PC-9 (cell line): ENCODE data around the gene MYO6. TPM values are rescaled to one million over a fixed set of nuclear protein-coding genes. Genes with fewer than 3 reads are reported as not detected.

Experiments
- BruUV-seq: library from RNA; stranded (reverse); fragments of 400-500 nt; replicated peaks from 2 replicates; lab custom pipeline; 2021; lab: Mats Ljungman, UMichigan
- CTCF ChIA-PET: fragments of 300-600 bp; sonication (Branson Sonifier 250); formaldehyde crosslinking; loops from one replicate; lab custom pipeline; 2022; ENCODE audit warnings: antibody characterized with exemption; lab: Charles Lee
- POLR2A ChIA-PET: fragments of 300-600 bp; sonication (Branson Sonifier 250); formaldehyde crosslinking; loops from one replicate; lab custom pipeline; 2022; ENCODE audit warnings: antibody characterized with exemption; ENCODE audit not compliant: unreplicated experiment; lab: Charles Lee
- DNase-seq, 2 experiments: peaks; one replicate each; pipeline versions ENCODE4 v3.0.0 to v3.0.0-alpha.2; 2015 to 2022; ENCODE audit warnings: mixed read lengths in 1 of 2
- H2AFZ ChIP-seq: fragments of 200-600 bp; sonication (generic); 2 replicates; pipeline ENCODE4 v1.8.1; 2017; ENCODE audit warnings: antibody characterized with exemption
- H3F3A ChIP-seq: fragments of 200-600 bp; sonication (generic); 2 replicates; pipeline ENCODE4 v1.8.1; 2017; ENCODE audit warnings: antibody characterized with exemption, mild to moderate bottlenecking, low read depth; ENCODE audit not compliant: insufficient read depth
- H3K27ac ChIP-seq: fragments of 200-600 bp; sonication (generic); 2 replicates; pipeline ENCODE4 v1.6.1; 2016; ENCODE audit warnings: mixed run types
- H3K27me3 ChIP-seq: fragments of 200-600 bp; sonication (generic); 2 replicates; pipeline ENCODE4 v1.6.1; 2016; ENCODE audit warnings: low read depth, mixed run types; ENCODE audit not compliant: insufficient read depth
- H3K36me3 ChIP-seq: fragments of 200-600 bp; sonication (generic); 2 replicates; pipeline ENCODE4 v1.6.1; 2016; ENCODE audit warnings: low read depth, mixed run types
- H3K4me1 ChIP-seq: fragments of 200-600 bp; sonication (generic); replicated peaks from 2 replicates; pipeline ENCODE4 v1.6.1; 2016; ENCODE audit warnings: mixed run types; ENCODE audit not compliant: insufficient read depth
- H3K4me2 ChIP-seq: fragments of 200-600 bp; sonication (generic); 2 replicates; pipeline ENCODE4 v1.6.1; 2017; ENCODE audit warnings: mixed run types
- H3K4me3 ChIP-seq: fragments of 200-600 bp; sonication (generic); 2 replicates; pipeline ENCODE4 v1.6.1; 2016; ENCODE audit warnings: mixed run types
- H3K79me2 ChIP-seq: fragments of 200-600 bp; sonication (generic); 2 replicates; pipeline ENCODE4 v1.6.1; 2017; ENCODE audit warnings: low read depth, mixed run types
- H3K9me2 ChIP-seq: fragments of 200-600 bp; sonication (generic); 2 replicates; pipeline ENCODE4 v1.8.1; 2017; ENCODE audit warnings: mild to moderate bottlenecking; ENCODE audit not compliant: insufficient read depth
- H3K9me3 ChIP-seq: fragments of 200-600 bp; sonication (generic); 2 replicates; pipeline ENCODE4 v1.8.1; 2016; ENCODE audit warnings: low read depth; ENCODE audit not compliant: insufficient read depth
- H4K20me1 ChIP-seq: fragments of 200-600 bp; sonication (generic); 2 replicates; pipeline ENCODE4 v1.8.1; 2017; ENCODE audit not compliant: insufficient read depth
- EZH2 ChIP-seq: fragments of 200-600 bp; sonication (generic); IDR thresholded peaks from 2 replicates; pipeline ENCODE4 v1.8.0; 2017; ENCODE audit warnings: antibody characterized with exemption, low read depth
- intact Hi-C: fragments of 100-400 bp; cut with micrococcal nuclease; formaldehyde crosslinking; loops from one replicate; pipeline ENCODE4 v1.10.0; 2022; ENCODE audit not compliant: unreplicated experiment
- total RNA-seq: library from RNA; stranded (reverse); gene quantifications from 2 replicates; pipeline ENCODE4 v1.2.3, GENCODE V29; 2021
- TF ChIP-seq, protein P1 (sequence below): fragments of 200-600 bp; sonication (generic); conservative IDR thresholded peaks from 2 replicates; pipeline ENCODE4 v1.6.1; 2017; ENCODE audit warnings: mixed run types, antibody characterized with exemption, mild to moderate bottlenecking, moderate library complexity

The MYO6 gene
- total RNA-seq, 1 experiment from 2014 or later, result 93.0 TPM

DNA sequence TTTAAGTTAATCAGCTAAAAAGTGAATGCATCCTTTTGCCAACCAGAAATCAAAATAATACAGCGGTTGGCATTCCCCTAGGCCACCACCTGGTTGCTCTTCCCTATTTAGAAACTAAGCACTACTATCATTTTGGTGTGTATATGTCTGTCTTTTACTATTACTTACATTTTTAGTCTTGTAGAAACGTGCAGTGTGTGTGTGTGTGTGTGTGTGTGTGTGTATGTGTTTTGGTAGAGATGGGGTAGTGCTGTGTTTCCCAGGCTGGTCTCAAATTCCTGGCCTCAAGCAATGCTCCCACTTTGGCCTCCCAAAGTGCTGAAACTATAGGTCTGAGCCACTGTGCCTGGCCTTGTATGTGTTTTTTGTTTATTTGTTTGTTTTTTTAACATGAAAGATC lies 27.4 kb downstream of the MYO6 start:
- ChIA-PET POLR2A (no interaction called here), CTCF (no interaction called here)
- Histone ChIP-seq H3K4me1 (no peaks in the 10 kb centered on the region), H2AFZ (no peak overlapping the region), H3K36me3 (no peaks in the 10 kb centered on the region), H3K9me2 (no peaks in the 10 kb centered on the region), H3K9me3 (no peaks in the 10 kb centered on the region), H3F3A (no peaks in the 10 kb centered on the region), H3K4me2 (no peak overlapping the region), H4K20me1 (no peaks in the 10 kb centered on the region), H3K27ac (no peak overlapping the region), H3K79me2 (peaks cover 64% of the 10 kb centered on the region), H3K27me3 (no peaks in the 10 kb centered on the region), H3K4me3 (no peak overlapping the region)
- DNase-seq, result no peak
- no TSS peak for BruUV-seq
- TF ChIP-seq, protein P1, sequence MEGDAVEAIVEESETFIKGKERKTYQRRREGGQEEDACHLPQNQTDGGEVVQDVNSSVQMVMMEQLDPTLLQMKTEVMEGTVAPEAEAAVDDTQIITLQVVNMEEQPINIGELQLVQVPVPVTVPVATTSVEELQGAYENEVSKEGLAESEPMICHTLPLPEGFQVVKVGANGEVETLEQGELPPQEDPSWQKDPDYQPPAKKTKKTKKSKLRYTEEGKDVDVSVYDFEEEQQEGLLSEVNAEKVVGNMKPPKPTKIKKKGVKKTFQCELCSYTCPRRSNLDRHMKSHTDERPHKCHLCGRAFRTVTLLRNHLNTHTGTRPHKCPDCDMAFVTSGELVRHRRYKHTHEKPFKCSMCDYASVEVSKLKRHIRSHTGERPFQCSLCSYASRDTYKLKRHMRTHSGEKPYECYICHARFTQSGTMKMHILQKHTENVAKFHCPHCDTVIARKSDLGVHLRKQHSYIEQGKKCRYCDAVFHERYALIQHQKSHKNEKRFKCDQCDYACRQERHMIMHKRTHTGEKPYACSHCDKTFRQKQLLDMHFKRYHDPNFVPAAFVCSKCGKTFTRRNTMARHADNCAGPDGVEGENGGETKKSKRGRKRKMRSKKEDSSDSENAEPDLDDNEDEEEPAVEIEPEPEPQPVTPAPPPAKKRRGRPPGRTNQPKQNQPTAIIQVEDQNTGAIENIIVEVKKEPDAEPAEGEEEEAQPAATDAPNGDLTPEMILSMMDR, result no peak
- TF ChIP-seq EZH2, result no peak
- intact Hi-C loops, result no loop called here

DNA sequence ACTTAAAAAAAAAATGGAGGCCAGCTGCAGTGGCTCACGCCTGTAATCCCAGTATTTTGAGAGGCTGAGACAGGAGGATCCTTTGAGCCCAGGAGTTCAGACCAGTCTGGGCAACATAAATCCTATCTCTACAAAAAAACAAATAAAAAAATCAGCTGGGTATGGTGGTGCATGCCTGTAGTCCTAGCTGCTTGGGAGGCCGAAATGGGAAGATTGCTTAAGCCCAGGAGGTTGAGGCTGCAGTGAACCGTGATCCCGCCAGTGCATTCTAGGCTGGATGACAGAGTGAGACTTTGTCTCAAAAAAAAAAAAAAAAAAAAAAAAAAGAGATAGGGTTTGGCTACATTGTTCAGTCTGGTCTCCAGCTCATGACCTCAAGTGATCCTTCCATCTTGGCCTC lies 29.7 kb downstream of the MYO6 start:
- Histone ChIP-seq H3K9me2 (no peaks in the 10 kb centered on the region), H3K27me3 (no peaks in the 10 kb centered on the region), H3K9me3 (no peaks in the 10 kb centered on the region), H3K36me3 (no peaks in the 10 kb centered on the region), H3K4me2 (no peak overlapping the region), H4K20me1 (no peaks in the 10 kb centered on the region), H3F3A (no peaks in the 10 kb centered on the region), H2AFZ (no peak overlapping the region), H3K27ac (no peak overlapping the region), H3K4me1 (peaks cover 4% of the 10 kb centered on the region; the same call in 1 of the 2 replicates), H3K4me3 (no peak overlapping the region), H3K79me2 (peaks cover 56% of the 10 kb centered on the region)
- ChIA-PET CTCF (no interaction called here), POLR2A (no interaction called here)
- no TSS peak for BruUV-seq
- intact Hi-C loops, result no loop called here
- no peak for DNase-seq
- TF ChIP-seq, protein P1, result no peak
- TF ChIP-seq EZH2, result no peak

DNA sequence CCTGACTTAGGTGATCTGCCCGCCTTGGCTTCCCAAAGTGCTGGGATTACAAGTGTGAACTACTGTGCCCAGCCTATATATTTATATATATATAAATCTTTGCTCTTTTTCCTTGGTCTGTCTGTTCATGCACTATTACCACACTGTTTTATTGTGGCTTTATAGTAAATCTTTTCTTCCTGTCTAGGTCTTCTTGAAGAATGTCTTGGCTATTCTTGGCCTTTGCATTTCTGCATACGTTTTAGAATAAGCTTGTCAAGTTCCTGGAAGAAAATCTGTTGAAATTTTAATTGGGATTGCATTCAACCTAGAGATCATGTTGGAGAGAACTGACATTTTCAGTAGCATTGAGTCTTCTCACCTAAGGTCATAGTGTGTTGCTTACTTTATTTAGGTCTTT lies 37.1 kb downstream of the MYO6 start:
- CTCF ChIA-PET, result no interaction called here
- Histone ChIP-seq H3K4me2 (no peak overlapping the region), H4K20me1 (0 out of 2 replicates have a peak, but pooled peaks cover 3% of the 10 kb centered on the region), H3K79me2 (peaks cover 35% of the 10 kb centered on the region), H3K36me3 (no peaks in the 10 kb centered on the region; the same call in 1 of the 2 replicates), H3K27me3 (no peaks in the 10 kb centered on the region), H3F3A (peaks cover 6% of the 10 kb centered on the region; the same call in 1 of the 2 replicates), H3K27ac (no peak overlapping the region), H3K9me2 (no peaks in the 10 kb centered on the region), H2AFZ (no peak overlapping the region), H3K9me3 (no peaks in the 10 kb centered on the region), H3K4me1 (peaks cover 4% of the 10 kb centered on the region; the same call in 1 of the 2 replicates), H3K4me3 (no peak overlapping the region)
- intact Hi-C loops, result no loop called here
- TF ChIP-seq EZH2, result no peak
- TF ChIP-seq, protein P1, result no peak
- no peak for DNase-seq
- no TSS peak for BruUV-seq
- POLR2A ChIA-PET, result no interaction called here
